ENCODE measurements around the gene ASAP2.

The ASAP2 gene

DNA sequence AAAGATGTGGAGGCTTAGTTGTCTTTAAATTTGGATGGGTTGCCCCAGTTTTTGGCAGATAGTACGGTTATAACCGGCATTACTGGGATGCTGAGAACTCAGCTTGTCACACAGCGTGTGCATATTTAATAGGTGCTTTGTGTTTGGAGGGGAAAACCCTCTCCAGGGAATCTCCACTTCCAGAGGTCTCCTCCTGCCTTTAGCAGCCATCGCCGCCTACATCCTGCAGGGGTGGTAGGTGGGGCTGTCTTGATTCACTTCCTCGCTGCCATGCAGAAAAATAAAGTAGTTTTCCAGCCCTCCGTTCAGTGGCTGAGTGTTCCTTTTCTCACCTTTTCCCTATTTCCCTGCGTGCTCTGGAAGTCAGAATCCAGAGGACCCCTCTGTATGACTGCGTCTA lies 140.3 kb downstream of the ASAP2 start:
- DNase-seq (ENCODE audit: low spot score), result no peak
- Histone ChIP-seq H2BK5ac (ENCODE audit: low read length) (no peak overlapping the region), H3K9me3 (replicated peaks in 1 of 2; ENCODE audit: control insufficient read depth in 2 of 2, insufficient read depth in 1 of 2, low read depth in 1 of 2, low read length in 2 of 2) (peaks cover 0 to 6% of the 10 kb centered on the region in 2 donors), H2AK5ac (ENCODE audit: low read depth, low read length) (no peak overlapping the region), H2BK12ac (ENCODE audit: low read length) (no peak overlapping the region), H3K27ac (replicated peaks; ENCODE audit: low read length) (no peak overlapping the region), H2BK15ac (ENCODE audit: low read length) (no peak overlapping the region), H3K4me2 (ENCODE audit: insufficient read depth, low read length, poor library complexity, severe bottlenecking) (no peak overlapping the region), H3K14ac (ENCODE audit: low read length) (no peak overlapping the region), H4K8ac (ENCODE audit: low read depth, low read length) (no peak overlapping the region), H3K4ac (ENCODE audit: low read length) (no peak overlapping the region), H2AFZ (ENCODE audit: low read length) (no peak overlapping the region), H3K18ac (ENCODE audit: low read length) (no peak overlapping the region), H3K9ac (ENCODE audit: low read depth, low read length, poor library complexity) (no peak overlapping the region), H3K79me1 (ENCODE audit: low read depth, low read length) (no peaks in the 10 kb centered on the region), H3K4me3 (ENCODE audit: low read length in 2 of 2) (no peak overlapping the region), H3K4me1 (ENCODE audit: control insufficient read depth in 2 of 2, insufficient read depth in 1 of 2, low read depth in 1 of 2, low read length in 2 of 2) (no peaks in the 10 kb centered on the region), H4K91ac (ENCODE audit: low read depth, low read length, poor library complexity) (no peak overlapping the region), H3K36me3 (replicated peaks in 1 of 2; ENCODE audit: control insufficient read depth in 2 of 2, insufficient read depth in 2 of 2, low read length in 2 of 2) (peaks cover 21 to 99% of the 10 kb centered on the region in 2 donors), H2BK120ac (ENCODE audit: low read depth, low read length) (no peak overlapping the region), H3K27me3 (ENCODE audit: control insufficient read depth in 3 of 3, insufficient read depth in 3 of 3, low read depth in 1 of 3, low read length in 3 of 3) (no peaks in the 10 kb centered on the region), H3K23ac (ENCODE audit: low read depth, low read length, poor library complexity) (no peak overlapping the region)
- WGBS, 2 donors (ENCODE audit: extremely low coverage in 2 of 2, insufficient read length in 2 of 2, insufficient replicate concordance in 1 of 2), result no CpG with 5 or more reads among the region's 9 CpGs

GRCh38 chr2:9347411-9347881 lies 140.8 kb downstream of the ASAP2 start:
- Histone ChIP-seq H3K4me1 (ENCODE audit: control insufficient read depth in 2 of 2, insufficient read depth in 1 of 2, low read depth in 1 of 2, low read length in 2 of 2) (peaks cover 0 to 2% of the 10 kb centered on the region in 2 donors), H3K27me3 (ENCODE audit: control insufficient read depth in 3 of 3, insufficient read depth in 3 of 3, low read depth in 1 of 3, low read length in 3 of 3) (no peaks in the 10 kb centered on the region), H3K79me1 (ENCODE audit: low read depth, low read length) (no peaks in the 10 kb centered on the region), H3K4ac (ENCODE audit: low read length) (no peak overlapping the region), H3K4me3 (ENCODE audit: low read length in 2 of 2) (no peak overlapping the region), H3K14ac (ENCODE audit: low read length) (no peak overlapping the region), H4K8ac (ENCODE audit: low read depth, low read length) (no peak overlapping the region), H3K36me3 (replicated peaks in 1 of 2; ENCODE audit: control insufficient read depth in 2 of 2, insufficient read depth in 2 of 2, low read length in 2 of 2) (peaks cover 25 to 99% of the 10 kb centered on the region in 2 donors), H2BK12ac (ENCODE audit: low read length) (no peak overlapping the region), H3K18ac (ENCODE audit: low read length) (no peak overlapping the region), H3K4me2 (ENCODE audit: insufficient read depth, low read length, poor library complexity, severe bottlenecking) (no peak overlapping the region), H2AFZ (ENCODE audit: low read length) (no peak overlapping the region), H3K23ac (ENCODE audit: low read depth, low read length, poor library complexity) (no peak overlapping the region), H2AK5ac (ENCODE audit: low read depth, low read length) (no peak overlapping the region), H2BK120ac (ENCODE audit: low read depth, low read length) (no peak overlapping the region), H2BK5ac (ENCODE audit: low read length) (no peak overlapping the region), H2BK15ac (ENCODE audit: low read length) (no peak overlapping the region), H3K9me3 (replicated peaks in 1 of 2; ENCODE audit: control insufficient read depth in 2 of 2, insufficient read depth in 1 of 2, low read depth in 1 of 2, low read length in 2 of 2) (peaks cover 0 to under 1% of the 10 kb centered on the region in 2 donors), H3K27ac (replicated peaks; ENCODE audit: low read length) (no peak overlapping the region), H4K91ac (ENCODE audit: low read depth, low read length, poor library complexity) (no peak overlapping the region), H3K9ac (ENCODE audit: low read depth, low read length, poor library complexity) (no peak overlapping the region)
- DNase-seq (ENCODE audit: low spot score), result no peak
- WGBS, 2 donors (ENCODE audit: extremely low coverage in 2 of 2, insufficient read length in 2 of 2, insufficient replicate concordance in 1 of 2), result no CpG with 5 or more reads among the region's 6 CpGs

DNA sequence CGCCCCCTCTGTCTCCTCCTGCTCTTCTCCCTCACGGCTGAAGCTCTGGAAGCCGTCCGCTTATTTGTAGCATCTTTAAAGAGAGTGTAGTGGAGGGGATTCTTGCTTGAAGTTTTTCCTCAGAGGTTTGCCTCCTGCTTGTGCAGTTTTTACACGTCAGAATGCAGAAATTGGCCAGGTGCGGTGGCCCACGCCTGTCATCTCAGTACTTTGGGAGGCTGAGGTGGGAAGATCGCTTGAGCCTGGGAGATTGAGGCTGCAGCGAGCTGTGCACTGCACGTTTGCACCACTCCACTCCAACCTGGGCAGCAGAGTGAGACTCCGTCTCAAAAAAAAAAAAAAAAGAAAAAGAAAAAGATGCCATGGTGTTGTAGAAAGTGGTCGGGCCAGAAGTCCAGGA lies 147.7 kb downstream of the ASAP2 start:
- Histone ChIP-seq H3K4me3 (ENCODE audit: low read length in 2 of 2) (no peak overlapping the region), H3K9ac (ENCODE audit: low read depth, low read length, poor library complexity) (no peak overlapping the region), H3K79me1 (ENCODE audit: low read depth, low read length) (no peaks in the 10 kb centered on the region), H3K4me2 (ENCODE audit: insufficient read depth, low read length, poor library complexity, severe bottlenecking) (no peak overlapping the region), H3K4me1 (ENCODE audit: control insufficient read depth in 2 of 2, insufficient read depth in 1 of 2, low read depth in 1 of 2, low read length in 2 of 2) (peaks cover 9 to 18% of the 10 kb centered on the region in 2 donors), H2BK12ac (ENCODE audit: low read length) (no peak overlapping the region), H4K91ac (ENCODE audit: low read depth, low read length, poor library complexity) (peak overlapping the region; percentile 12), H3K9me3 (replicated peaks in 1 of 2; ENCODE audit: control insufficient read depth in 2 of 2, insufficient read depth in 1 of 2, low read depth in 1 of 2, low read length in 2 of 2) (no peaks in the 10 kb centered on the region), H3K4ac (ENCODE audit: low read length) (no peak overlapping the region), H2AK5ac (ENCODE audit: low read depth, low read length) (no peak overlapping the region), H3K14ac (ENCODE audit: low read length) (no peak overlapping the region), H2AFZ (ENCODE audit: low read length) (no peak overlapping the region), H3K23ac (ENCODE audit: low read depth, low read length, poor library complexity) (no peak overlapping the region), H3K27ac (replicated peaks; ENCODE audit: low read length) (no peak overlapping the region), H4K8ac (ENCODE audit: low read depth, low read length) (no peak overlapping the region), H2BK120ac (ENCODE audit: low read depth, low read length) (no peak overlapping the region), H2BK5ac (ENCODE audit: low read length) (no peak overlapping the region), H3K36me3 (replicated peaks in 1 of 2; ENCODE audit: control insufficient read depth in 2 of 2, insufficient read depth in 2 of 2, low read length in 2 of 2) (peaks cover 35 to 86% of the 10 kb centered on the region in 2 donors), H2BK15ac (ENCODE audit: low read length) (no peak overlapping the region), H3K18ac (ENCODE audit: low read length) (no peak overlapping the region), H3K27me3 (ENCODE audit: control insufficient read depth in 3 of 3, insufficient read depth in 3 of 3, low read depth in 1 of 3, low read length in 3 of 3) (no peaks in the 10 kb centered on the region)
- no peak for DNase-seq (ENCODE audit: low spot score)
- no CpG with 5 or more reads among the region's 12 CpGs for WGBS, 2 donors (ENCODE audit: extremely low coverage in 2 of 2, insufficient read length in 2 of 2, insufficient replicate concordance in 1 of 2)

DNA sequence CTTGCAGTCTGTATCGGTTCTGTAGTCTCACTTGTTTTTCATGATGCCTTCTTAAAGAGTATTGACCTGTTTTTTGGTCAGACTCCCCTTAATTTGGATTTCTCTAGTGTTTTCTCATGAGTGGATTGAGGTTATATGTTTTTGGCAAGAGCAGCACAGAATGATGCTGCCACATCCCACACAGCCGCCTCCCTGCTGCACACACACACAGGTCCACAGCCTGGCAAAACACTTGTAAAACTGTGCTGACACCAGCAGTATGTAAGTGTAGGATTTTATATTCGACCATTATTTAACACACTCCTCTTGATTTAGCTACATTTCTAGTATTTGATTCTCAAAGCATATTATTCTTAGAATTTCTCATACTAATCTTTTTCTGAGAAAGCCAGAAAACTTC lies 148.7 kb downstream of the ASAP2 start:
- no peak overlapping the region for H3K9ac ChIP-seq (ENCODE audit: low read depth, low read length, poor library complexity)
- H3K23ac ChIP-seq (ENCODE audit: low read depth, low read length, poor library complexity), result no peak overlapping the region
- H3K9me3 ChIP-seq (replicated peaks in 1 of 2; ENCODE audit: control insufficient read depth in 2 of 2, insufficient read depth in 1 of 2, low read depth in 1 of 2, low read length in 2 of 2), result no peaks in the 10 kb centered on the region
- peaks cover 36 to 86% of the 10 kb centered on the region in 2 donors for H3K36me3 ChIP-seq (replicated peaks in 1 of 2; ENCODE audit: control insufficient read depth in 2 of 2, insufficient read depth in 2 of 2, low read length in 2 of 2)
- H2AK5ac ChIP-seq (ENCODE audit: low read depth, low read length), result no peak overlapping the region
- H3K27ac ChIP-seq (replicated peaks; ENCODE audit: low read length), result no peak overlapping the region
- H3K4me2 ChIP-seq (ENCODE audit: insufficient read depth, low read length, poor library complexity, severe bottlenecking), result no peak overlapping the region
- H4K91ac ChIP-seq (ENCODE audit: low read depth, low read length, poor library complexity), result no peak overlapping the region
- H3K4me1 ChIP-seq (ENCODE audit: control insufficient read depth in 2 of 2, insufficient read depth in 1 of 2, low read depth in 1 of 2, low read length in 2 of 2), result peaks cover 9 to 18% of the 10 kb centered on the region in 2 donors
- H3K4ac ChIP-seq (ENCODE audit: low read length), result no peak overlapping the region
- H3K79me1 ChIP-seq (ENCODE audit: low read depth, low read length), result no peaks in the 10 kb centered on the region
- no peak overlapping the region for H3K18ac ChIP-seq (ENCODE audit: low read length)
- no peak overlapping the region for H2BK12ac ChIP-seq (ENCODE audit: low read length)
- no peak overlapping the region for H4K8ac ChIP-seq (ENCODE audit: low read depth, low read length)
- H2AFZ ChIP-seq (ENCODE audit: low read length), result no peak overlapping the region
- H2BK120ac ChIP-seq (ENCODE audit: low read depth, low read length), result no peak overlapping the region
- H3K14ac ChIP-seq (ENCODE audit: low read length), result no peak overlapping the region
- no peak overlapping the region for H2BK15ac ChIP-seq (ENCODE audit: low read length)
- H3K4me3 ChIP-seq (ENCODE audit: low read length in 2 of 2), result no peak overlapping the region
- DNase-seq (ENCODE audit: low spot score), result no peak
- no peak overlapping the region for H2BK5ac ChIP-seq (ENCODE audit: low read length)
- WGBS, 2 donors (ENCODE audit: extremely low coverage in 2 of 2, insufficient read length in 2 of 2, insufficient replicate concordance in 1 of 2), result no CpG with 5 or more reads among the region's 3 CpGs
- H3K27me3 ChIP-seq (ENCODE audit: control insufficient read depth in 3 of 3, insufficient read depth in 3 of 3, low read depth in 1 of 3, low read length in 3 of 3), result no peaks in the 10 kb centered on the region
